HG03097 (cell line): ENCODE data around the gene SPATA19.
"Not testable (repeated sequence)": the region's sequence is repeated elsewhere in the genome, so short reads cannot be mapped to it uniquely, and the experiment has no call there.

Experiments used
- ATAC-seq: cut with Tn5 transposase; IDR thresholded peaks from one replicate; pipeline ENCODE4 v1.9.1; 2021; ENCODE audit not compliant: unreplicated experiment, low FRiP score

The SPATA19 gene, protein sequence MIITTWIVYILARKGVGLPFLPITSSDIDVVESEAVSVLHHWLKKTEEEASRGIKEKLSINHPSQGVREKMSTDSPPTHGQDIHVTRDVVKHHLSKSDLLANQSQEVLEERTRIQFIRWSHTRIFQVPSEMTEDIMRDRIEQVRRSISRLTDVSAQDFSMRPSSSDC

DNA sequence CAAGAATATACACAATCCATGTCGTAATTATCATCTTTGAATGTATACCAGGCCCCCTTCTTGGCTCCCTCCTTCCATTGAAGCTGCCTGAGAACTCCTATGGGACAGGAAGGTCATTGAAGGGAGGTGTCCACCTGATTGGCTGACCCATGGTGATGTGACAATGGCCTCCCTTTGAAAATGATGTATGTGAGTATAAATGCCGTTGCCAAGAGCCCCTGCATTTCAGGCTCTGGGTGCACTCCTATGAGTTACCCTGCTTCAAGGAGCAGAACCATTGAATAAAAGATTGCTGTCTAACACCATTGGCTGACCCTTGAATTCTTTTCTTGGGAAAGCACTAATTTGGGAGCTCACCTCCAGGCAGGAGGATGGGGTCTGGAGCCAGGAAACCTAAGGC, at the start of gene SPATA19:
TSS of gene SPATA19 (minus strand) at position 101 of the 400 bp plus-strand sequence. CDS start at position 34, 67 bp downstream.
- no peak for ATAC-seq

DNA sequence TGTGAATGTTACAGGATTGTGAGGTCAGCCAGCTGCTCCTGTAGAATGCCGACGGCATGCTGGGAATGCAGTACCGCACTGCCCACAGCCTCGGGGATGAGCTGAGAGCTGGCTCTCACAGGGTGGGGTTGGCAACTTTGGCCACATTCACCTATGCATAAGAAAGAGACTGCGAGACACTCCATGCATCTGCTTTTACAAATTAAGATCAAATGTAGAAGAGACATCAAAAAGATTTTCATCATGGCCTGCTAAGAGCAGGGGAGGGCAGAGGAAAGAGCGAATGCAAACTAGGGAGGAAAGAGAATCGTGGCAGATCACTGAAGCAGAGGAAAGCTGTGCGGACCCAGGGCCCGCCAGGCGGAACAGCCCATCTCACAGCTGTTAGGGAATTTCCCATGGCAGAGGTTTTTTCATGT, 49.8 kb upstream of the SPATA19 start:
- no peak for ATAC-seq

DNA sequence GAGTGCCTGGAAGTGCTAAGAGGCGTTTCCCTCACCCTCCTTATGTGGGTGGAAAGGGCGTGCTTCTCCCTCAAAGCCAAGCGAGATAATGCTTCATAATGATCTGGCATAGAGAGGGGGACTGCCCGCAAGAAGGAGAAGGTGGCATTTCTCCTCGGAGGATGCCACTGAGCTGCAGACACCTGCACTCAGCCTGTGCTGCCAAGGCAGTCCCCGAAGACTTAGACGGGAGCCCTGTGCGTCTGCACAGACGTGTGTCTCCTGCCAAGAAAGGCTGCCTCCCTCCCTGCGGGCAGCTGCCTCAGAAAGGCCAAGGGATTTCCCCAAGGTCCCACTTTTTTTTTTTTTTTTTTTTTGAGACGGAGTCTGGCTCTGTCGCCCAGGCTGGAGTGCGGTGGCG, 48.1 kb upstream of the SPATA19 start:
- ATAC-seq: no peak

DNA sequence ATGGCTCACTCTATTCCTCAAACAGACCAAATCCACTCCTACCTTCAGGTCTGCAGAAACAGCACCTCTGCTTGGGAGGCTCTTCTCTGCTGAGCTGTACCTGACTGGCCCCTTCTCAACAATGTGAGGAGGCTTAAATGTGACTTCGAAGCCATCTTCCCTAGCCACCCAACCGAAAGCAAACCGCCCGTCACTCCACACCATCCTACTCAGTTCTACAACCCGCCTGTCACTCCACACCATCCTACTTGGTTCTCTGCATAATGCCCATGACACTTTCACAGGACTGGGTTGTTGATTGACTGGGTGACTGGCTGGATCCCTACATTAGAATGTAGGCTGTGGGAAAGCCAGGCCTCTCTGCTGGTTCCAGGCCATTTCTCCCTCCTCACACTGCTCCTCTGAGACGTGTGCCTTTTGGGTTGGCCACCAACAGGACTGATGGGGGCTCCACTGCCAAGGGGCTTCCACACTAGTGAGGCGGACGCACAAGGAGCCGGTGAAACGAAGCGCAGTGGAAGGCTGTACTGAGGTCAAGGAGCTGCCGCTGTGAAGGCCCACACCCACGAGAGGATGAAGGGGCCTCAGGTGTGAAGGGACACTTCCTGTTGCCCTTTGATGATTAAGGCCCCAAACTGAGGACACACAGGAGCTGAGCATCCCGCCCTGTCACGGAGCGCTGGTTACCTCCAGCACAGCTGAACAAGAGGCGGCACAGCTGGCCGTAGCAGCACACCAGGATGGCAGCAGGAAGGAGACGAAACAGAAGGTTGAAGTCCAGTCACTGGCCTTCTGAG, 47.5 kb upstream of the SPATA19 start:
- no peak for ATAC-seq

DNA sequence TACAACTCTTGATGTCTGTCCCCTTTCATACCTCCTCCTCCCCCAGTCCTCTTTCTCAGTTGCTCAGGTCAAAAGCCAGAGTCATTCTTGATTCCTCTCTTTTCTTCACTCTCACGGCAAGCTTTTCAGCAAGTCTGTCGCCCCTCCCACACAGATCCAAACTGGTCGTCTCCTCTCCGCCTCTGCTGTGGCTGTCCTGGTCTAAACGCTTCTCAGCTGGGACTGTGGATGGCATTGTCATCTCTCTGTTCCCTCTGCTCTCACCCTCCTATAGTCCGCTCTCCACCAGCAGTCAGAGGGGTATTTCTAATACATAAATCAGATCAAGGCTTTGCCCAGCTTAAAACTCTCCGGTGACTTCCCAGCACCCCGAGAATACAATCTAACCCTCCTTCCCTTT, 46.8 kb upstream of the SPATA19 start:
- no peak for ATAC-seq

DNA sequence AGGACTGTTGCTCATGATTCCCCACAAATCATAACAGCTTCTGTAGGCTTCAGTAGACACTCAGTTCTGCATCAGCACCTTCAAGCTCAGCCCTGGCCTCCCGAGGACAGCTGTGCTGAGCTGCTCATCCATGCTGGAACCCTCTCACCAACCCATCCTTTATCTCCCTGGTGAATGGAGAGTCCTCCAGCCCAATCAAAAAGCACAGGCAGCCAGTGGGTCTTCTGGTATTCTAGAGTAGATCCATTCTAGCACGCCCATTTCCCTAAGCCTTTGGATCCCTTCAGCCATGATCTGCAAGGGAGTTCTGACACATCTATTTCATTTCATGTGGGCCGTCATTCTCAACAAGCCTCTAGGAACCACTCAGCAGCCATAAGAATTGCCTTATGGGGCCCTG, 44.6 kb upstream of the SPATA19 start:
- ATAC-seq: no peak

DNA sequence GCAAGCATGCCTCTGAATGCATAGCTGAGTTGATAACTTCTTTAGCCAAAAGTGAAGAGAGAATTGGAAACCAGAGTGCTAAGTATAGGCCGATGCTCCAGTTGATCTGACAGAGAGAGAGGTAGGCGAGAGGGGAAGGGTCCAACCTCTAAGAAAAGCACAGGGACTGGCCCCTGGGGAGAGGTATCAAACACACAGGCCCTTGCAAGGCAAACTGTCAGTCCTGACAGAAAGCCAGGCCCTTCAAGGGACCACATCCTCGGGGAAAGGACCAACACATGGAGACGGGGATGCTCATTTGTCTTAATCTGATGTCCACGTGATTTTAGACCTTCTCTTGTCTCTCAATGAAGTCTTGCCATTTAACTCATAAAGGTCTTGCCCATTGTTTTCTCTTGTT, 43.9 kb upstream of the SPATA19 start:
- no peak for ATAC-seq

DNA sequence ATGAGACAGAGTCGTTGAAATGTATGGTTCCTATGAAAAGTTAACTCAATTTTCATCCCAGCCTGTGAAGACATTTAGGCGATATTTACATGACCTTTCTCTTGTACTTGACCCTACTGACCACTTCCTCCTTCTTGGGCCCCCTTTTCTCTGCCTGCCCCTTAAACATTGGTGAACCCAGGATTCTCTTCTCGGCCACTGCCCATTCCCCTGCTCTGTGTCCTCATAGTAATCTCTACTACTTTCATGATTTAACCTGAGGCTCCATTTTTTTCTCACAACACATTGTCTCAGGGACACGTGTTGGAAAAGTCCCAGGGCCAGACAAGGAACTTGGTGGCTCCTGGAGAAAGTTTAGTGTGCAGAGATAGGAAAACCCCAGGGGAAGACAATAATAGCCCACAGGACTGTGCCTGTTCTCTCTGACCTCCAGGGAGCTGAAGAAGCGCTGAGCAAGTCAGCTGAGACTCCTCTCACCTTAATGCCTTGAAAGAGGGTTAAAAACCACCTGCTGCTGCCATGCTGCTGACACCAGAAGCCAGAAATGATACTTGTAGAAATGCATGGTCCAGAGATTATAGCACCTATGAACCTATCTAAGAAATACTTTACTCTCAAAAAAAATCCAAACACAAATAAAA, 42.5 kb upstream of the SPATA19 start:
- no peak for ATAC-seq

DNA sequence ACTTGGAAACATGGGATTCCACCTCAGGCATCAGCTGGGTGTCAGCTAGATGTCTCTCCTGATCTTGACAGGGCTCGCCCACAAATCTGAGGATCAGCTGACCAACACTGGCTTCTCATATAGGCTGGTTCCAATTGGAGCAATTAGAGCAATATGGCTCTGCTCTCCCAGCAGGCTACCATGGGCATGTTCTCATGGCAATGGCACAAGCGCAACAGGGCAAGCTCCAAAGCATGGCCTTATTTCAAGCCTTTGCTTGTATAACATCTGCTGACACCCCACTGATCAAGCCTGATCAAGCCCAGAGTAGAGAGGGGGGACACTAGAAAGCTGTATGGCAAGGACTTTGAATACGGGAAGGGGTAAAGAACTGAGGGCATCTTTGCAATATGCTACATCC, 40.7 kb upstream of the SPATA19 start:
- no peak for ATAC-seq

DNA sequence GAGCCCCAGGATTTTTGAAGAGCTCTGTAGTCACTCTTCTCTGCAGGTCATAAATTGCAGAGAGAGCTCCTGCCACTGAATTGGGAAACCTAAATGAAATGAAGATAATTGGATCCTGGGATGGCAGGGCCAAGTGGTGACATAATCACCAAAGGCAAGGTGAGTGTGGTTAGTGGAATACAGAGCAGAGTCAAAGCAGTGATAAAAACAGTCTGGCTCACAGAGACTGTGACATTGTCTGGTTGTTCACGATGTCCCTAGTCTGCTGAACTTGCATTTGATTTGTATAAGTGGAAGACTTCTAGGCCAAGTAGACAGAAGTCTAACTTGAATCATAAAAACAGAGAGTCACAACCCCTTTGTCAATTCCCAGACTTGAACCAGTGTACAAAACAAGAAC, 26.8 kb upstream of the SPATA19 start:
- no peak for ATAC-seq

DNA sequence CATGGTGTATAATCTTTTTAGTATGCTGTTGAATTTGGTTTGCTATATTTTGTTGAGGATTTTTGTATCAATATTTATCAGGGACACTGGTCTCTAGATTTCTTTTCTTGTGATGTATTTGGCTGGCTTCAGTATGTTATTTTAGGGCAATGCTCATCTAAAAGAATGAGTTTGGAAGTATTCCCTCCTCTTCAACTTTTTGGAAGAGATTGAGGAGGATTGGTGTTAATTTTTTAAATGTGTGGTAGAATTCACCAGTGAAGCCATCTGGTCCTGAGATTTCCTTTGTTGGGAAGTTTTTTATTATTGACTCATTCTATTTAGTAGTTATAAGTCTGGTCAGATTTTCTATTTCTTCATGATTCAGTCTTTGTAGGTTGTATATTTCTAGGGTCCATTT, 22.1 kb upstream of the SPATA19 start:
- no peak for ATAC-seq

DNA sequence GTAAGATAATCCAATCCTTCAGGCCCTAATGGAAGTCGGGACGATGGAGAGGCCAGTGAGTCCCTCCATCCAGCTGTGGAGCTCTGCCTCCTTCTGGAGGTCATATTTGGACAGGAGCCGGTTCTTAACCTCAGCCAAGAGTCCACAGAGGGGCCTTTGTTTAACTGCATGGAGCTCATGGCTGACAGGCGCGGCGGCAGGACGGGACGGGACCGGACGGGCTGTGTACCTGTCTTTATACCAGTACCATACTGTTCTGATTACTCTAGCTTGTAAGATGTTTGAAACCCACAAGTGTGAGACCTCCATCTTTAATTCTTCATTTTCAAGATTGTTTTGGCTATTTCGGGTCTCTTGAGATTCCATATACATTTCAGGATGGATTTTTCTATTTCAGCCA, 20.2 kb upstream of the SPATA19 start:
- no peak for ATAC-seq

DNA sequence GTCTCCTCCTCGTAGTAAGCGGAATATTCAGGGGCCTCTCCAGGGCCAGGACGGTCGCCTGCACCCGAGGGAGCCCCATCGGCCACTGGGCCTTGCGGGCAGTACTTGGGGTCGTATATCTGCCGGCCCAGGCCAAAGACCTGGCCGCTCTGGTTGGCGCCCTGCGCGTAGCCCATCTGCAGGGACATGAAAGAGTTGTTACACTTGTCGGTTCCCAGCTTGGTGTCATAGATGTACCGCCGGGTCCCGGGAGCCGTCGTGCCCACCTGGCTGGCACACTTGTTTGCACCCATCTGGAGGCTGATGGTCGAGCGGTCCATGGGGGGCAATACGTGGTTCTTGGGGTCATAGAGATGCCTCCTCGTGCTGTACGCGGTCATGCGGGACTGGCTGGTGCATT, 19.4 kb upstream of the SPATA19 start:
- no peak for ATAC-seq

DNA sequence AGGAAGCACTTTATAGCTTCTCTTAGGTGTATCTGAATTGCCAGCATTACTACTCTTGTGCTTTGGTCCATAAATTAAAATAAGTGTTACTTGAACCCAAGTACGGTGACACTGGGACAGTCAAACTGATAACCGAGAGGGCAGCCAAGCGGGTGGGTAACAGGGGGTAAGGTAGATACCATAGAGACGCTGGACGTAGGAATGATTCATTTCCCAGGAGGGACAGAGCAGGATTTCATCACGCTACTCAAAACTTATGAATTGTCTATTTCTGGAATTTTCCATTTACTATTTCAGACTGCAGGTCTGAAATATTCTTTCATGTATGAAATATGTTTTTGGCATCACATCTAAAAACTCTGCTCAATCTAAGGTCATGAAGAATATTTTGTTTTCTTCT, 14.8 kb upstream of the SPATA19 start:
- ATAC-seq: no peak

DNA sequence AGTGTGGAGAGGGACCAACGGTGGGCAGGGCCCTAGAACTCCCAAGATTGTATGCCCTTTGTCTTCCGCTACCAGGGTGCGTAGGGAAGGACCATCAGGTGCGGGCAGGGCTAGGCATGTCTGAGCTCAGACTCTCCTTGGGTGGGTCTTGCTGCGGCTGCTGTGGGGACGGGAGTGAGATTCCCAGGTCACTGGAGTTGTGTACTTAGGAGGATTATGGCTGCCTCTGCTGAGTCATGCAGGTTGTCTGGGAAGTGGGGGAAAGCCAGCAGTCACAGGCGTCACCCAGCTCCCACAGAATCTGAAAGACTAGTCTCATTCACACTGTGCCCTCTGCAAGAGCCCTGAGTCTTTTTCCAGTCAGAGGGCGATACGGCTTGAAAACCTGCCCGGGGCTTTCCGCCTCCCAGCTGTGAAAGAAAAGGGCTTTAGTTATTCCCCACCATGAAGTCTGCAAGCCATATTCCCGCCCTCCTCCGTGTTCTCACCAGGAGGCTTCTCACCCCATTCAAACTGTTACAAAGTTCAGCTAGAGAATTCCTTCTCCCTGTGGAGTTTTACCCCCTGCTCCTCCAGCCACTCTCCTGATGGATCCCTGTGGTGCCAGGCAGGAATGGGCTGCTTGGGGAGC, 9.1 kb upstream of the SPATA19 start:
- not testable (repeated sequence) for ATAC-seq

DNA sequence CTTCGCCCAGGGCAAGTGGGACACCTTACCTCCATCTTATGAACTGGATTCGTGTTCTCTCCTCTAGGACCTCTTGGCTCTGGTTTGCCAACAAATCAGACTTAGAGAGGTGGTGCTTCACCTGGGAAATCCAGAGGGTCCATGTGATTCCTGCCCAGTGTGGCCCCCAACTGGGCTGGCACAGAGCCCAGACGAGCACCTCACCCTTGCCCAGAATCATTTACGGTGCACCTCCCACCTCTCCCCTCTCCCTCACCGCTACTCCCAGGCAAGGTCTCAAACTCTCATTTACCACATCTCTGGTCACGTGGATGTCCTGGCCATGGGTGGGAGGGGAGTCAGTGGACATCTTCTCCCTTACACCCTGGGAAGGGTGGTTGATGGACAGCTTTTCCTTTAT, 1.1 kb downstream of the SPATA19 start:
- no peak for ATAC-seq

DNA sequence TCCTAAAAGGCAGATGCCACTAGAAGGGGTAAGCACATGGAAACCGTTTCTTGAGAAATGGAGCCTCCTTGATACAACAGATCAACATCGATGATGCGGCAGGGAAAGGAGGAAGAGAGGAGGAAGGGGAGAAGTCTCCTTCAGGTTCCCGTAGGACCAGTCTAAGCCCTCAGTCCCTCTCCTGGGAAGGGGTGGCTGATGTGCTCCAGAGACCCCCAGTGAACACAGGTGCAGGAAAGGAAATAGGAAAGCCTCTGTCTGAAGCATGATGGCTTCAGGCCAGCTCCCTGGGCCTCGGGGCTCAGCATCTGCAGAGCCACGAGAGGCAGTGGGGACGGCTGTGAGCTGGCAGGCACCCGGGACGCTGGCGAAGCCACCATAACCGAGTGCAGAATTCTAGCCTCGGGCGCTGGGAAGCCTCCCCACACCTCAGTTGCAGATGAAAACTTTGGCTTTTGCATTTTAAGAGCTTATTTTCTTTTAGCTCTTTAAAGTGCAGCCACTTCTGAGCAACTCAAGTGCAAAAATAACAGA, 1.8 kb downstream of the SPATA19 start:
- no peak for ATAC-seq

DNA sequence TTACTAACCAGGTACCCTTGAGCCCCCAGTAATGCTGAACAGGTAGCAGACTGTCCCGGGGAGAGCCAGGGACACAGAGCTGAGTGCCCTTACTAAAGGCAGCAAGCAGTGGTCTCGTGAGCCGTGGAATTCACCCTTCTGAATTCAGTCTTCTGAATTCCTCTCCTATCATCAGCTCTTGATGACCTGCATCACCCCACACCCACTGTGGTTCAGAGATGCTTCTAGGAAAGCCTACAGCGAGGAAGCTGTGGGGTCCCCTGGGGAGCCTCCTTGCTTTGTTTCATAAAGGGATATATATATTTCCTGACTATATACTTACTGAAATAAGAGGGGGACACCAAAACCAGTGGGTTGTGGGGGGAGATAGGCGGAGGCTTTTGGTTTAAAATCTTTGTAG, 2.6 kb downstream of the SPATA19 start:
- ATAC-seq: no peak

DNA sequence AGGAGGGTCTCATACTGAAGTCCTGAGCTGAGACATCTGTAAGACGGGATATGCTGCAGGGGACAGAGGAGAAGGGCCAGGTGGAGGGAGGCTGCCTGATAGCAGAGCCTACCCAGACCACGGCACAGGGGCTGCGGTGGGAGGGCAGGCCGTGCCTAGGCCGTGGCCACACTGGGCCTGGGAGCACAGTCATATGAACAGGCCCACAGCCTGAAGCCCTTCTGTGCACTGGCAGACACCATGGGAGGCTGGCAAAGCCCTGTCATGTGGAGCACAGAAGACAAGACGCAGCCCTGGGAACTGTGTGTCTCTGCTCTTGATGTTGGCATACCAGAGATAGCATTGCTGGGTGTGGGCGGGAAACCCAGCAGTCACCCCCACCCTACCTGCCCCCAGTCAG, 3.3 kb downstream of the SPATA19 start:
- no peak for ATAC-seq

DNA sequence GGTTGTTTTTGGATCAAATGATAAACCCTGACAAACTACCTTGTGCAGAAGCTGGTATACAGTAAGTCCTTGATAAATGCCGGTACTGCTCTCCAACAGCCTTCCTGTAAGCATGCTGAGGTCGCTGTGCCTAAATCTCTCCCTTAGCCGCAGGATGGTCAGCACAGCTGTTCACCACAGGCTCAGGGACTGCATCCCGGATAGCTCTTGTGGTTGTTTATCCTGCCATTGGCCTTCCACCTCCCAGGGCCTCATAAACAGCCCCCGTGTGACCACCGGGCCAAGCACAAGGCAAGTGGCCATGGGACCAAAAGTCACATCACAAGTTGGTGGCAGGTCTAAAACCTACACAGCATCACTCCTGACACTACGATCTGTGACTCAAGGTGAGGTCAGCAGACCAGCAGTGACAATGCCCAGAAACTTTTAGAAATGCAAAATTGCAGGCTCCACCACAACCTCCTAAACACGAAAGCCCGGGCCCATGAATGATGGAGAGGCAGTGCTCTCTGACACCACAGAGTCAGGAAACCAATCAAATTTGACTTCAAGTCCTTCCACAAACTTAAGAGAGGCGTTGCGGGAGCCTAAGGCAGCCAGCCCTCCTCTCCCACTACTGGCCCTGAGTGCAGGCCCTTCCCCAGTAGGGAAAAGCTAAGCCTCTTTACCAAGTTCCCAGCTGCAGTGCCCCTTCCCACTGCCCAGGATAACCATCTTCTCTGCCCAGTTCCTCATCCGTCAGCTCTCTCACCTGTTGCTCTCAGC, 3.9 kb downstream of the SPATA19 start:
- no peak for ATAC-seq
